A673 (cell line): ENCODE measurements around the gene TMEM114. TPM values are rescaled to one million over a fixed set of nuclear protein-coding genes. Genes with fewer than 3 reads are reported as not detected.
"Not testable (repeated sequence)": the region's sequence is repeated elsewhere in the genome, so short reads cannot be mapped to it uniquely, and the experiment has no call there.

Source experiments
- BruUV-seq: library from RNA; stranded (reverse); fragments of 400-500 nt; replicated peaks from 2 replicates; lab custom pipeline; 2021; lab: Mats Ljungman, UMichigan
- CTCF ChIA-PET: fragments of 300-600 bp; sonication (Branson Sonifier 250); formaldehyde crosslinking; loops from one replicate; lab custom pipeline; 2022; ENCODE audit warnings: antibody characterized with exemption; lab: Charles Lee
- POLR2A ChIA-PET: fragments of 300-600 bp; sonication (Branson Sonifier 250); formaldehyde crosslinking; loops from one replicate; lab custom pipeline; 2022; ENCODE audit warnings: antibody characterized with exemption; ENCODE audit not compliant: low non-redundant PET; lab: Charles Lee
- DNase-seq: peaks from one replicate; pipeline ENCODE4 v3.0.0-alpha.2; 2015; ENCODE audit warnings: low spot score
- H3K27ac ChIP-seq: fragments of 200-600 bp; sonication (generic); 2 replicates; pipeline ENCODE4 v1.5.1; 2016; ENCODE audit warnings: mixed run types, low read depth, mild to moderate bottlenecking, mixed read lengths, antibody characterized with exemption, low read length; ENCODE audit not compliant: poor library complexity, severe bottlenecking
- H3K27me3 ChIP-seq: fragments of 200-600 bp; sonication (generic); replicated peaks from 2 replicates; pipeline ENCODE4 v1.6.1; 2017; ENCODE audit warnings: mixed run types, low read depth, mild to moderate bottlenecking, mixed read lengths, antibody characterized with exemption, low read length; ENCODE audit not compliant: insufficient read depth, poor library complexity
- H3K36me3 ChIP-seq: fragments of 200-600 bp; sonication (generic); 2 replicates; pipeline ENCODE4 v1.6.1; 2016; ENCODE audit warnings: mixed run types, mild to moderate bottlenecking, mixed read lengths, antibody characterized with exemption, low read length; ENCODE audit not compliant: insufficient read depth, poor library complexity, severe bottlenecking
- H3K4me1 ChIP-seq: fragments of 200-600 bp; sonication (generic); 2 replicates; pipeline ENCODE4 v1.6.1; 2017; ENCODE audit warnings: mixed run types, mild to moderate bottlenecking, mixed read lengths, antibody characterized with exemption, low read length; ENCODE audit not compliant: insufficient read depth, poor library complexity, severe bottlenecking
- H3K4me3 ChIP-seq: fragments of 200-600 bp; sonication (generic); 2 replicates; pipeline ENCODE4 v1.5.1; 2016; ENCODE audit warnings: low read depth, mixed run types, mild to moderate bottlenecking, mixed read lengths, low read length; ENCODE audit not compliant: poor library complexity, severe bottlenecking
- H3K9me3 ChIP-seq: fragments of 200-600 bp; sonication (generic); 2 replicates; pipeline ENCODE4 v1.6.1; 2016; ENCODE audit warnings: mixed run types, low read depth, mild to moderate bottlenecking, mixed read lengths, antibody characterized with exemption, low read length; ENCODE audit not compliant: poor library complexity, severe bottlenecking
- EZH2 ChIP-seq: fragments of 200-600 bp; sonication (generic); IDR thresholded peaks from 2 replicates; pipeline ENCODE4 v1.6.1; 2017; ENCODE audit warnings: borderline replicate concordance, low read depth, mild to moderate bottlenecking, mixed read lengths, antibody characterized with exemption, low read length; ENCODE audit not compliant: poor library complexity, severe bottlenecking
- intact Hi-C: fragments of 100-400 bp; cut with micrococcal nuclease; formaldehyde crosslinking; loops from one replicate; pipeline ENCODE4 v1.10.0; 2022; ENCODE audit not compliant: unreplicated experiment
- total RNA-seq: library from RNA; stranded (reverse); gene quantifications from 2 replicates; pipeline ENCODE4 v1.2.3, GENCODE V29; 2021
- TF ChIP-seq, protein P1 (sequence below): fragments of 300-800, 200-600 bp; sonication (generic); conservative IDR thresholded peaks from 2 replicates; pipeline ENCODE4 v1.5.1; 2017; ENCODE audit warnings: low read depth, mild to moderate bottlenecking, antibody characterized with exemption, low read length, moderate library complexity, mixed read lengths

TMEM114 gene
- total RNA-seq, 1 experiment from 2014 or later = 0.86 TPM

- H3K27me3 ChIP-seq = no peaks in the 10 kb centered on the region
- TF ChIP-seq EZH2 = no peak
- TF ChIP-seq, protein P1, sequence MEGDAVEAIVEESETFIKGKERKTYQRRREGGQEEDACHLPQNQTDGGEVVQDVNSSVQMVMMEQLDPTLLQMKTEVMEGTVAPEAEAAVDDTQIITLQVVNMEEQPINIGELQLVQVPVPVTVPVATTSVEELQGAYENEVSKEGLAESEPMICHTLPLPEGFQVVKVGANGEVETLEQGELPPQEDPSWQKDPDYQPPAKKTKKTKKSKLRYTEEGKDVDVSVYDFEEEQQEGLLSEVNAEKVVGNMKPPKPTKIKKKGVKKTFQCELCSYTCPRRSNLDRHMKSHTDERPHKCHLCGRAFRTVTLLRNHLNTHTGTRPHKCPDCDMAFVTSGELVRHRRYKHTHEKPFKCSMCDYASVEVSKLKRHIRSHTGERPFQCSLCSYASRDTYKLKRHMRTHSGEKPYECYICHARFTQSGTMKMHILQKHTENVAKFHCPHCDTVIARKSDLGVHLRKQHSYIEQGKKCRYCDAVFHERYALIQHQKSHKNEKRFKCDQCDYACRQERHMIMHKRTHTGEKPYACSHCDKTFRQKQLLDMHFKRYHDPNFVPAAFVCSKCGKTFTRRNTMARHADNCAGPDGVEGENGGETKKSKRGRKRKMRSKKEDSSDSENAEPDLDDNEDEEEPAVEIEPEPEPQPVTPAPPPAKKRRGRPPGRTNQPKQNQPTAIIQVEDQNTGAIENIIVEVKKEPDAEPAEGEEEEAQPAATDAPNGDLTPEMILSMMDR = no peak
- peaks cover 18% of the 10 kb centered on the region for H3K4me1 ChIP-seq
- peaks cover 18% of the 10 kb centered on the region for H3K9me3 ChIP-seq
- H3K4me3 ChIP-seq = no peak overlapping the region
- no peak for DNase-seq
- no peaks in the 10 kb centered on the region for H3K36me3 ChIP-seq
- POLR2A ChIA-PET = no interaction called here
- intact Hi-C loops = loop anchor here (5.0 kb wide), 2 partner anchors 1617 to 1942 kb away; partner anchors contain the start of gene GRIN2A
- CTCF ChIA-PET = no interaction called here
- no TSS peak for BruUV-seq
- no peak overlapping the region for H3K27ac ChIP-seq
These were observed 25.4 kb downstream of the TMEM114 start for GRCh38 chr16:8564934-8565345.

GRCh38 chr16:8563944-8564540, 26.3 kb downstream of the TMEM114 start:
- intact Hi-C loops, BruUV-seq: not testable (repeated sequence)

GRCh38 chr16:8561496-8561895, 28.8 kb downstream of the TMEM114 start:
- TF ChIP-seq EZH2 = no peak
- TF ChIP-seq, protein P1 = no peak
- Histone ChIP-seq H3K4me3 (no peak overlapping the region), H3K9me3 (peaks cover 18% of the 10 kb centered on the region), H3K27me3 (peaks cover 5% of the 10 kb centered on the region), H3K27ac (no peak overlapping the region), H3K4me1 (no peaks in the 10 kb centered on the region), H3K36me3 (no peaks in the 10 kb centered on the region)
- ChIA-PET POLR2A (no interaction called here), CTCF (no interaction called here)
- no TSS peak for BruUV-seq
- no peak for DNase-seq
- intact Hi-C loops = no loop called here

More at GRCh38 chr16:8563944-8564540, 26.3 kb downstream of the TMEM114 start:
- DNase-seq, H3K27ac ChIP-seq, CTCF ChIA-PET, H3K27me3 ChIP-seq, POLR2A ChIA-PET, H3K36me3 ChIP-seq, H3K4me3 ChIP-seq: not testable (repeated sequence)
- Histone ChIP-seq H3K4me1 (peaks cover 12% of the 10 kb centered on the region), H3K9me3 (peaks cover 18% of the 10 kb centered on the region)

DNA sequence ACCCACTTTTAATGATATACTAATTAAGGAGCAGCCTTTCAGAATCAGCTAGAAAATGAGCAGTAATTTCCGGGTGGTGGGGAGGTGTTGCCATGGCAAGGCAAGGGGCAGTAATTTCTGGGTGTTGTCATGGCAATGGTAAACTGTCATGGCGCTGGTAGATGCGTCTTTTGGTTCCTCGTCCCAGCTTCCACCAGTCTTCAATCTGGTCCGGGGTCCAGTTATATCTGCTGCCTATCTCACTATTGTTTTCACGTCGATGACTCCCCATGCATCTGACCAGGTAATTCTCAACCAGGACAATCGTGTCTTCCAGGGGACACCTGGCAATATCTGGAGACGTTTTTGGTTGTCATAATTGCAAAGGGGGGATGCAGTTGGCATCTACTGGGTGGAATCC, 34.9 kb downstream of the TMEM114 start:
- intact Hi-C loops = no loop called here
- H3K9me3 ChIP-seq = no peaks in the 10 kb centered on the region
- CTCF ChIA-PET = no interaction called here
- POLR2A ChIA-PET = no interaction called here
- no peak overlapping the region for H3K4me3 ChIP-seq
- DNase-seq = no peak
- H3K4me1 ChIP-seq = no peaks in the 10 kb centered on the region
- no peak overlapping the region for H3K27ac ChIP-seq
- H3K36me3 ChIP-seq = no peaks in the 10 kb centered on the region
- TF ChIP-seq, protein P1 = no peak
- TF ChIP-seq EZH2 = no peak
- H3K27me3 ChIP-seq = peaks cover 10% of the 10 kb centered on the region
- BruUV-seq = no TSS peak
